Measurements from ENCODE around the gene PDGFB. TPM values are rescaled to one million over a fixed set of nuclear protein-coding genes. Genes with fewer than 3 reads are reported as not detected.

The PDGFB gene
- total and polyA plus RNA-seq, 7 donors, result 5.2 to 16.4 (median 10.1) TPM

DNA sequence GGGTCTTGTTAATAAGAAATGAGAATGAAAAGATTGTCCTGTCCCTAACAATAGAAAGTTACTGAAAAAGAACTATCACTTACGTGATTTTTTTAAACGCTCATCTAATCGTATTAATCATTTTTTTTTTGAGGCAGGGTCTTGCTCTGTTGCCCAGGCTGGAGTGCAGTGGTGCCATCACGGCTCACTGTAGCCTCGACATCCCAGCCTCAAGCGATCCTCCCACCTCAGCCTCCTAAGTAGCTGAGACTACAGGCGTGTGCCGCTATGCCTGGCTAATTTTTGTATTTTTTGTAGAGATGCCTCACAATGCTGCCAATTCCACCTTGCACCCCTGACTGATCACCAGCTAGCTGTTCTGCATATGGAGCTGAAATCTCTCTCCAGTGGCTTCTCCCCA, 15.7 kb downstream of the PDGFB start:
- Histone ChIP-seq H3K27ac (no peak overlapping the region), H3K4me3 (no peak overlapping the region), H3K4me1 (peaks cover 37% of the 10 kb centered on the region), H3K9me3 (no peaks in the 10 kb centered on the region), H3K27me3 (ENCODE audit: insufficient read depth in 3 of 3, low read length in 2 of 3) (no peaks in the 10 kb centered on the region), H3K36me3 (ENCODE audit: insufficient read depth in 1 of 2, low read depth in 1 of 2) (peaks cover 0 to 34% of the 10 kb centered on the region in 2 donors)
- WGBS, 3 donors, result 89 to 93% (median 91%) methylated on average over 8 of the region's 8 CpGs
- TF ChIP-seq, protein P1, sequence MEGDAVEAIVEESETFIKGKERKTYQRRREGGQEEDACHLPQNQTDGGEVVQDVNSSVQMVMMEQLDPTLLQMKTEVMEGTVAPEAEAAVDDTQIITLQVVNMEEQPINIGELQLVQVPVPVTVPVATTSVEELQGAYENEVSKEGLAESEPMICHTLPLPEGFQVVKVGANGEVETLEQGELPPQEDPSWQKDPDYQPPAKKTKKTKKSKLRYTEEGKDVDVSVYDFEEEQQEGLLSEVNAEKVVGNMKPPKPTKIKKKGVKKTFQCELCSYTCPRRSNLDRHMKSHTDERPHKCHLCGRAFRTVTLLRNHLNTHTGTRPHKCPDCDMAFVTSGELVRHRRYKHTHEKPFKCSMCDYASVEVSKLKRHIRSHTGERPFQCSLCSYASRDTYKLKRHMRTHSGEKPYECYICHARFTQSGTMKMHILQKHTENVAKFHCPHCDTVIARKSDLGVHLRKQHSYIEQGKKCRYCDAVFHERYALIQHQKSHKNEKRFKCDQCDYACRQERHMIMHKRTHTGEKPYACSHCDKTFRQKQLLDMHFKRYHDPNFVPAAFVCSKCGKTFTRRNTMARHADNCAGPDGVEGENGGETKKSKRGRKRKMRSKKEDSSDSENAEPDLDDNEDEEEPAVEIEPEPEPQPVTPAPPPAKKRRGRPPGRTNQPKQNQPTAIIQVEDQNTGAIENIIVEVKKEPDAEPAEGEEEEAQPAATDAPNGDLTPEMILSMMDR (IDR thresholded peaks at IDR 0.05), result no peak
- ATAC-seq (no peak), DNase-seq (no peak)
- intact Hi-C loops (cut with DNase I), result loop anchor here in 1 of 2 donors (5.0 kb wide), 1 partner anchor 42 kb away; no protein-coding TSS in a partner anchor

DNA sequence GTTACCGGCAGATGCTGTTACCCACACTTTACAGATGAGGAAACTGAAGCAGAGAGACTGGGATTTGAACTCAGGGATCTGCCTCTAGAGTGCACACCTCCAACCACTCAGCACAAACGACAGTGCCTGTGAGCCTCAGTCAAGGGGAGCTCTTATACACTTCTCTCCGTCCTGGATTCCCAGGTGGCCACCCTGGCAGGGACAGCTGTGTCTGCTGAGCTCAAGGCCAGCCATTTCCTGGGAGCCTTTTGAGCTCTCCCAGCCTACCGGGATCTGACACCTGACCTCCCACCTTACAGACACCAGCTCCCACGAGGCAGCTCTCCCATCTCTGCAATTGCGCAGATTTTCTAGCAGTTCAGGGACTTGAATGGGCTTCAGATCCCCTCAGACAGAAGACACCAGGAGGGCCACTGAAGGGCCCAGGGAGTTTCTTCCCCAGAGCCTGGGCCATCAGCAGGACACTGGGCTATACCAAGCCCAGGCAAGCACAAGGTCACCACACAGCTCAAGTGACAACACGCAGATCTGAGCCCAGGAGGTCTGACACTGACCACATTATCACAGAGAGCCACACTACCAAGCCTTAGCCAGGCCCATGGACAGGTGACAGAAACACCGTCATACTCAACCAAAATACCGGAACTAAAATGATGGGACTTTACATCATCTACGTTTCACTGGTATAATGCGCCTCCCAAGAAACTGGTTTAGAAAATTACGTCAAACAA, 17.1 kb downstream of the PDGFB start:
- WGBS, 3 donors, result 41 to 60% (median 46%) methylated on average over 12 of the region's 12 CpGs
- ATAC-seq (peak; percentile 54 to 91 (median 78)), DNase-seq (peak in 1 of 2 donors; percentile 60)

DNA sequence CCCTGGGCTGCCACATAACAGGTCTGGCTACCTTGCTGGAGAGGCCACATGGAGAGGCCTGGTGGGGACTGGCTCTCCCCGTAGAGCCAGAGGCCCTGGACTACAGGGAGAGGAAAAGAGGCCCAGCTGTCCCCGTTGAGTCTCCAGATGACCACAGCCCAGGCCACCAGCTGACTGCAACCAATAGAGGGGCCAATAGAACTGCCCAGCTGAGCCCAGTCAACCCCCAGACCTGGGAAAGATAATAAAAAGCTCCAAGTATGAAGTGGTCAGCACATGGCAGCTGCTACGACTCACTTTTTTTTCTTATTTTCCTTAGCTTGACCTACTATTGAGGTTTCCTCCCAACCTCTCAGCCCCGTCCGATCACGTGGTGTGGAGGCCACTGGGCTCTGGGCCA, 18.4 kb downstream of the PDGFB start:
- H3K27me3 ChIP-seq (ENCODE audit: insufficient read depth in 3 of 3, low read length in 2 of 3), result no peaks in the 10 kb centered on the region
- 63 to 89% (median 73%) methylated on average over 6 of the region's 6 CpGs for WGBS, 3 donors
- H3K36me3 ChIP-seq (ENCODE audit: insufficient read depth in 1 of 2, low read depth in 1 of 2), result peaks cover 0 to 48% of the 10 kb centered on the region in 2 donors
- DNase-seq (no peak), ATAC-seq (no peak)
- peaks cover 11% of the 10 kb centered on the region for H3K4me1 ChIP-seq
- TF ChIP-seq, protein P1 (IDR thresholded peaks at IDR 0.05), result no peak
- intact Hi-C loops (cut with DNase I), result loop anchor here in 1 of 2 donors (5.0 kb wide), 1 partner anchor 39 kb away; no protein-coding TSS in a partner anchor
- no peak overlapping the region for H3K4me3 ChIP-seq
- H3K27ac ChIP-seq, result peak overlapping the region; percentile 4
- H3K9me3 ChIP-seq, result no peaks in the 10 kb centered on the region

More for the DNA sequence above, 17.1 kb downstream of the PDGFB start:
- intact Hi-C loops (cut with DNase I), result loop anchor here in 1 of 2 donors (5.0 kb wide), 1 partner anchor 40 kb away; no protein-coding TSS in a partner anchor
- Histone ChIP-seq H3K36me3 (ENCODE audit: insufficient read depth in 1 of 2, low read depth in 1 of 2) (peaks cover 0 to 48% of the 10 kb centered on the region in 2 donors), H3K4me3 (no peak overlapping the region), H3K9me3 (no peaks in the 10 kb centered on the region), H3K27me3 (ENCODE audit: insufficient read depth in 3 of 3, low read length in 2 of 3) (no peaks in the 10 kb centered on the region), H3K4me1 (peaks cover 25% of the 10 kb centered on the region), H3K27ac (peak overlapping the region; percentile 65)
- TF ChIP-seq, protein P1 (IDR thresholded peaks at IDR 0.05), result no peak

DNA sequence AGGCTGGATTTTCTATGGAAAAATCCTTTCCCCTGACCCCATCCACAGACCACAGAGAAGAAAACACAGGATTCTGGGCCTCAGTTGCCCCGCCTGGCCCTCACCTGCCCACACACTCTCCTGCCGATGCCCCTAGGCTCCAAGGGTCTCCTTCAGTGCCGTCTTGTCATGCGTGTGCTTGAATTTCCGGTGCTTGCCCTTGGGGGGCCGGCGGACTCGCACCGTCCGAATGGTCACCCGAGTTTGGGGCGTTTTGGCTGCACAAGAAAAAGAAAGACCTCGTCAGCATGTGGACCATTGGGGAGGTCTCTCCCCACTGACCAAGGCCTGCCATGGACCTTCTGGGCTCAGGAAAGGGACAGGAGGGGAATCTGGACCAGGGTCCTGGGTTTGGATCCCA, 19.2 kb downstream of the PDGFB start:
- intact Hi-C loops (cut with DNase I), result loop anchor here in 1 of 2 donors (5.0 kb wide), 1 partner anchor 38 kb away; no protein-coding TSS in a partner anchor
- WGBS, 3 donors, result 92 to 96% (median 95%) methylated on average over 13 of the region's 13 CpGs
- Histone ChIP-seq H3K36me3 (ENCODE audit: insufficient read depth in 1 of 2, low read depth in 1 of 2) (peaks cover 0 to 45% of the 10 kb centered on the region in 2 donors), H3K4me3 (no peak overlapping the region), H3K9me3 (no peaks in the 10 kb centered on the region), H3K27ac (no peak overlapping the region), H3K27me3 (ENCODE audit: insufficient read depth in 3 of 3, low read length in 2 of 3) (no peaks in the 10 kb centered on the region), H3K4me1 (peaks cover 11% of the 10 kb centered on the region)
- ATAC-seq (no peak), DNase-seq (no peak)
- TF ChIP-seq, protein P1 (IDR thresholded peaks at IDR 0.05), result no peak

Measured in psoas muscle (tissue), 8 donors.